Tibial artery (tissue), 4 donors: ENCODE measurements around the gene FCAR.
"Not testable (repeated sequence)": the region's sequence is repeated elsewhere in the genome, so short reads cannot be mapped to it uniquely, and the experiment has no call there.

Experiments
- DNase-seq, 2 donors: peaks; one replicate each; pipeline ENCODE4 v3.0.0-alpha.2; 2019
- H3K27ac ChIP-seq, 2 donors: fragments of 200-600 bp; sonication (generic) in 1 of 2; 1 replicate in 1 of 2; 2 replicates in 1 of 2; pipeline ENCODE4 v1.5.1; 2018 to 2019; ENCODE audit warnings: mild to moderate bottlenecking in 1 of 2
- H3K27me3 ChIP-seq, 2 donors: fragments of 200-600 bp; sonication (generic) in 1 of 2; one replicate each; pipeline versions ENCODE4 v1.5.1 to v1.6.0; 2016 to 2019
- H3K36me3 ChIP-seq, 3 donors: fragments of 200-600 bp; sonication (generic) in 2 of 3; one replicate each; pipeline ENCODE4 v1.5.1; 2016 to 2019; ENCODE audit warnings: mild to moderate bottlenecking in 2 of 3
- H3K4me1 ChIP-seq, 4 donors: fragments of 200-600 bp; sonication (generic) in 2 of 4; 1 replicate in 3 of 4; 2 replicates in 1 of 4; pipeline ENCODE4 v1.5.1; 2016 to 2019
- H3K4me3 ChIP-seq, 2 donors: fragments of 200-600 bp; sonication (generic) in 1 of 2; 1 replicate in 1 of 2; 2 replicates in 1 of 2; pipeline ENCODE4 v1.5.1; 2018 to 2019; ENCODE audit warnings: mild to moderate bottlenecking in 2 of 2
- H3K9me3 ChIP-seq, 3 donors: fragments of 200-600 bp; sonication (generic) in 1 of 3; one replicate each; pipeline ENCODE4 v1.5.1; 2016 to 2019
- CTCF ChIP-seq, 2 experiments: fragments of 200-600 bp in 1 of 2; fragments of 450-650 bp in 1 of 2; IDR thresholded peaks; one replicate each; pipeline ENCODE4 v1.5.1; 2017 to 2019; ENCODE audit warnings: antibody characterized with exemption in 2 of 2, mild to moderate bottlenecking in 1 of 2, moderate library complexity in 1 of 2
- intact Hi-C: fragments of 100-400 bp; cut with DNase I; formaldehyde crosslinking; loops from one replicate; pipeline ENCODE4 v1.15.0; 2023; ENCODE audit warnings: low total_unique reads

The FCAR gene

GRCh38 chr19:54896036-54896435 lies 22.0 kb downstream of the FCAR start:
- Histone ChIP-seq H3K27me3 (no peaks in the 10 kb centered on the region), H3K27ac (no peak overlapping the region), H3K4me3 (no peak overlapping the region), H3K36me3 (no peaks in the 10 kb centered on the region), H3K9me3 (no peaks in the 10 kb centered on the region), H3K4me1 (no peaks in the 10 kb centered on the region)
- no peak for DNase-seq
- intact Hi-C loops, result no loop called here
- no peak for TF ChIP-seq CTCF (IDR thresholded peaks at IDR 0.05)

DNA sequence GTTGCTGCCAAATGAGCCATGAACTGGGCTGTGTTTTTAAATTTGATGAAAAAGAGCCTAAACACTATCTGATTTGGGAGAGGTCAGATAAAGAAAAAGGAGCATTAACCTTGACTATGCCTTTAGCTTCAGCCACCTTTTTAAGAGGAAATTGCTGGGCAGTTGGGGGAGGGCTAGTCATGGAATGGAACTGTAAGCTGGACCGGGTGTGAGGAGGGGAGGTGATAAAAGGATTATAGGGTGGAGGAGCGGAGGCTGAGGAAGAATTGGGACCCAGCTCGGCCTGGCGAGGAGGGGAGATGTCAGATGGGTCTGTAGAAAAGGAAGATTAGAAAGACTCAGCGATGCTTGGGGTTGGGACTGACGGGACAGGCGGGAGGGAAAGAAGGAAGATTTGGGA lies 24.6 kb downstream of the FCAR start:
- DNase-seq, result peak in 1 of 2 donors; percentile 47
- intact Hi-C loops, H3K9me3 ChIP-seq, H3K36me3 ChIP-seq, H3K27me3 ChIP-seq, H3K27ac ChIP-seq, H3K4me3 ChIP-seq, H3K4me1 ChIP-seq: not testable (repeated sequence)

- H3K27me3 ChIP-seq, H3K9me3 ChIP-seq, H3K36me3 ChIP-seq, H3K4me1 ChIP-seq, H3K27ac ChIP-seq, intact Hi-C loops, H3K4me3 ChIP-seq: not testable (repeated sequence)
- peak in 1 of 2 donors; percentile 24 for DNase-seq
Measured at GRCh38 chr19:54899646-54900045, 25.6 kb downstream of the FCAR start.

GRCh38 chr19:54901153-54901552 lies 27.1 kb downstream of the FCAR start:
- H3K27ac ChIP-seq, H3K4me1 ChIP-seq, intact Hi-C loops, H3K36me3 ChIP-seq, H3K9me3 ChIP-seq, H3K27me3 ChIP-seq, H3K4me3 ChIP-seq: not testable (repeated sequence)
- DNase-seq, result peak in 1 of 2 donors; percentile 44

DNA sequence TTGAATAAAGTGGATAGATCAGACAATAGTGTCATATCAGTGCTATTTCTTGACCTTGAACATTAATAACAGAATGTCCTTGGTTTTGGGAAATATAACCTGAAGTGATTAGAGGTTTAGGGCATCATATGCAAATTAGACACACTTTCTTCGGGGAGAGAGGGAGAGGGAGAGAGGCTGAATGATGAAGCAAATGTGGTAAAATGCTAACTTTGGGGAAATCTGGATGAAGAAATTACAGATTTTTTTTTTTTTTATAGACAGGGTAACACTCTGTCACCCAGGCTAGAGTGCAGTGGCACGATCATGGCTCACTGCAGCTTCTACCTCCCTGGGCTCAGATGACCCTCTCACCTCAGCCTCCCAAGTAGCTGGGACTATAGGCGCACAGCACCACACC lies 28.0 kb downstream of the FCAR start:
- Histone ChIP-seq H3K27ac (no peak overlapping the region), H3K27me3 (no peaks in the 10 kb centered on the region), H3K36me3 (no peaks in the 10 kb centered on the region), H3K9me3 (no peaks in the 10 kb centered on the region), H3K4me3 (no peak overlapping the region), H3K4me1 (no peaks in the 10 kb centered on the region)
- intact Hi-C loops, result no loop called here
- TF ChIP-seq CTCF (IDR thresholded peaks at IDR 0.05), result no peak
- DNase-seq, result peak in 1 of 2 donors; percentile 6

DNA sequence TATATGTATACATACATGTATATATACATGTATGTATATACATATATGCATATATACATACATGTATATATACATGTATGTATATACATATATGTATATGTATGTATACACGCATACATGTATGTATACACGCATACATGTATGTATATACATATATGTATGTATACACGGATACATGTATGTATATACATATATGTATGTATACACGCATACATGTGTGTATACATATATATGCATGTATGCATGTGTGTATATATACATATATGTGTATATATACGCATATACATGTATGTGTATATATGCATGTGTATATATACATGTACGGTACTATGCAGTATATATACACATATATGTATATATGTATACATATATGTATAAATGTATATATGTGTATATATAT lies 29.3 kb downstream of the FCAR start:
- no peak for DNase-seq
- Histone ChIP-seq H3K4me1 (no peaks in the 10 kb centered on the region), H3K36me3 (no peaks in the 10 kb centered on the region), H3K9me3 (no peaks in the 10 kb centered on the region), H3K4me3 (no peak overlapping the region), H3K27ac (no peak overlapping the region), H3K27me3 (no peaks in the 10 kb centered on the region)
- no peak for TF ChIP-seq CTCF (IDR thresholded peaks at IDR 0.05)
- intact Hi-C loops, result no loop called here

DNA sequence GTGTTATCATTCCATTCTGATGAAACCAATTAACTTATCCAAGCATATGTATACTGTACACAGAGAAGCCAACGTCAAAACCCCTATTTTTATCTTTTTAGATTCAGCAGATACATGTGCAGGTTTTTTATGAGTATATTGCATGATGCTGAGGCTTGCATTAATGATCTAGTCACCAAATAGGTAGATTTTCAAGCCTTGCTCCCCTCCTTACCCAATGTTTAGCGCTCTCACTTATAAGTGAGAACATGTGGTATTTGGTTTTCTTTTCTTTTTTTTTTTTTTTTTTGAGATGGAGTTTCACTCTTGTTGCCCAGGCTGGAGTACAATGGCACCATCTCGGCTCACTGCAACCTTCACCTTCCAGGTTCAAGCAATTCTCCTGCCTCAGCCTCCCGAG lies 30.2 kb downstream of the FCAR start:
- H3K36me3 ChIP-seq, H3K27me3 ChIP-seq, H3K4me3 ChIP-seq, DNase-seq, H3K27ac ChIP-seq, H3K9me3 ChIP-seq, H3K4me1 ChIP-seq, intact Hi-C loops: not testable (repeated sequence)

GRCh38 chr19:54905421-54905802 lies 31.4 kb downstream of the FCAR start:
- Histone ChIP-seq H3K4me1 (no peaks in the 10 kb centered on the region), H3K36me3 (no peaks in the 10 kb centered on the region), H3K4me3 (no peak overlapping the region), H3K27me3 (no peaks in the 10 kb centered on the region), H3K27ac (no peak overlapping the region), H3K9me3 (no peaks in the 10 kb centered on the region)
- TF ChIP-seq CTCF (IDR thresholded peaks at IDR 0.05), result no peak
- no peak for DNase-seq
- intact Hi-C loops, result no loop called here
